Fibroblast of pulmonary artery (primary cell): ENCODE measurements around the gene CLDN18.

Experiments used
- DNase-seq: peaks from one replicate; pipeline ENCODE4 v3.0.0-alpha.2; 2010; ENCODE audit warnings: low read depth
- H3K4me3 ChIP-seq: replicated peaks from 2 replicates; pipeline ENCODE4 v1.5.1; 2011; ENCODE audit warnings: low read depth, mild to moderate bottlenecking, control low read depth, low read length, moderate library complexity
- CTCF ChIP-seq: IDR thresholded peaks from 2 replicates; pipeline ENCODE4 v1.5.1; 2011; ENCODE audit warnings: mild to moderate bottlenecking, control low read depth, low read length, inconsistent platforms; ENCODE audit errors: missing control alignments

The CLDN18 gene

DNA sequence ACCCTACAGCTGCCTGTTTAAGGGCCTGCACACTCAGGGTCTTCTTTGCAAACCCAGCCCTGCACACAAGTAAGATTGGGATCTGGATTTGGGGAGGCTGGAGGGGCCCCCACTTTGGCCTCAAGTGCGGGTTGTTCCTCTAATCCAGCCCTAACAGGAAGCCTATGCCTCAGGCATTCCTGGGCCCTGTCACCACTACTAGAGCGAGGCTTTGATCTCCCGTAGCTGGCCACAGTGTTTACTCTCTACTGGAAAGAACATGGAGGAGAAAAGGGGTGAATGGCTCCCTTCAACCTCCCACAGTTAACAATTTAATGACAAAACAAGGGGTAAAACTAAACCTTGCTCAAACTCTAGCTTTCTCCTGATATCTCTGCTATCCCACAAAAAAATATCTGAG lies 57.0 kb downstream of the CLDN18 start:
- no peak overlapping the region for H3K4me3 ChIP-seq
- TF ChIP-seq CTCF = no peak
- no peak for DNase-seq

DNA sequence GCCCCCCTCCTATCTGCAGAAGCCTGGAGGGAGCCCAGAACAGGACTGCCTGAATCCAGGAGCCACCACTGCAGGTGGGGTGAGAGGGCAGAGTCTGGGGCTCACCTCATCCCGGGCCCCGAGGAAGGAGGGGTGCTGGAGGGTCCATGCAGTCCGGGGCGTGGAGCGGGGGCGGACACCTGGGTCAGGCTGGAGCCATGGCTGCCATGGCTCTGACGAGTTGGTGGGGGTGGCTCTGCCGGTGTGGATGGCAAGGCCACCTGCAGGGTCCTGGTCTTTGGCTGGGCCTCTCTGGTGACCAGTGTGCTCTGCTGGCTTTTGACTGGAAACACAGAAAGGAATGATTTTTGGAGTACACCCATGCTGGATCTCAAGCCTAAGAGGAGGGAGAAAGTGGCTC lies 58.1 kb downstream of the CLDN18 start:
- no peak overlapping the region for H3K4me3 ChIP-seq
- no peak for DNase-seq
- no peak for TF ChIP-seq CTCF

DNA sequence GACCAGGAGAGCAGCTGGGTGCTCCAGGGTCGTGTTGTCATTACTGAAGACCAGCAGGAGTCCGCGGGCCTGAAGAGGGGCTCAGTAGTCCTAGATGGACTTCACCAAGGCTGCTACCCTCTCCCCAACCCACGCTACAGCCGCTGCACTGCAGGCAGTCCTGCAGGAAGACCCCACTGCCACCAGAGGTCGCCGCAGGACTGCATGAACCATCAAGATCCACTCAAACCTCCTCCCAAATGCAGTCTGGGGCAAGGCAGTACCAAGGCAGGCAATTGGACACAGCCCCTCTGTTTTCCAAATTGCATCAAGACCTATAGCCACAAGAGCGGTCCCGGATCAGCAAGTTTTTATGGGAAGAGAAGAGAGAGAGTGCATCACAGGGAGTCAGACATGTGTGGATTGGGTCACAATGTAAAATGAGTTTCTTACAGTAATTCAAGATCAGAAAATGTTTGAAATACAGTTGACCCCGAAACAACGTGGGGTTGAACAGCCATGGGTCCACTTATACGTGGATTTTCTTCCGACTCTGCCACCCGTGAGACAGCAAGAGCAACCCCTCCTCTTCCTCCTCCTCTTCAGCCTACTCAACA lies 58.7 kb downstream of the CLDN18 start:
- no peak for TF ChIP-seq CTCF
- DNase-seq = peak; percentile 88

GRCh38 chr3:138070006-138070405 lies 60.0 kb downstream of the CLDN18 start:
- H3K4me3 ChIP-seq = no peak overlapping the region
- DNase-seq = no peak
- no peak for TF ChIP-seq CTCF

More for the DNA sequence above, 58.7 kb downstream of the CLDN18 start:
- no peak overlapping the region for H3K4me3 ChIP-seq

DNA sequence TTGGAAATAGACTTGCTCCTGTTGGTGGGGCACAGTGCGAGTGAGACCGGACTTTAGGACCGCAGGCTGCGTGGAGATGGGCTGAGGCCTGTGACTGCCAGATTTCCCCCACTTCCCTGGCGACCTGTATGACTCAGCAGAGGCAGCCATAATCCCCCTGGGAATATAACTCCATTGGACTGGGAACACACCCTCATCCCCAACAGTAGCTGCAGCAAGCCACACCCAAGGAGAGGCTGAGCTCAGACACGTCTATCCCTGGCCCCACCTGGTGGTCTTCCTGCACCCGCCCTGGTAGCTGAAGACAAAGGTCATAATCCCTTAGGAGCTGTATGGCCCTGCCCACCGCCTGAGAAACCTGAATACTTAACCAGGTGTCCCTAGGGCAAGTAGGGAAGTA lies 62.8 kb downstream of the CLDN18 start:
- H3K4me3 ChIP-seq = no peak overlapping the region
- no peak for DNase-seq
- TF ChIP-seq CTCF = no peak

- H3K4me3 ChIP-seq = no peak overlapping the region
- no peak for TF ChIP-seq CTCF
- peak; percentile 20 for DNase-seq
Observed at GRCh38 chr3:138078096-138078495, 68.1 kb downstream of the CLDN18 start.

GRCh38 chr3:138078901-138079344 lies 69.0 kb downstream of the CLDN18 start:
- H3K4me3 ChIP-seq = no peak overlapping the region
- no peak for TF ChIP-seq CTCF
- peak; percentile 96 for DNase-seq
